ENCODE results near the gene AURKA. TPM values are rescaled to one million over a fixed set of nuclear protein-coding genes. Genes with fewer than 3 reads are reported as not detected.

AURKA gene
- total RNA-seq, 4 donors from 2014 or later: 0.83 to 2.4 (median 2.0) TPM

DNA sequence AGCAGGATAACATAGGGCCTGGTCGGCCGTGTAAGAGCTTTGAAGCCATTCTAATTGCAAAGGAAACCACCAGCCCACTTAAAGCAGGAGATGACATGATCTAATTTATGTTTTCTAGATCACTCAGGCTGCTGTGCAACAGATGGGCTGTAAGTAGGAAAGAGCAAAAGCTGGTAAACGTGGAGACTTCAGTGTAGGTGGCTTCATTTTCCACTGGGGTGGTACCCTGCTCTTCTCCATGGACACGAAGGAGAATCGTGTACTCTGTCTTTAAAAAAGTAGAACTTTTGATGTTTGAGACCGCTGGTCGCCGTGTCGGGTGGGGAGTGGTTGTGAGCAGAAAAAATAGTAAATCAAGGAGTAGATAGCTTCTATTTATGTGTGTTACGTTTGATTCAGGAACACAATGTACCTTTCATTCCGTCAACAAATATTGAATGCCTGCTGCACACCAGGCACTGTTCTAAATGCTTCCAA is 26.4 kb upstream of the AURKA start:
- 81 to 87% methylated on average over 11 of the region's 11 CpGs for WGBS, 2 donors

DNA sequence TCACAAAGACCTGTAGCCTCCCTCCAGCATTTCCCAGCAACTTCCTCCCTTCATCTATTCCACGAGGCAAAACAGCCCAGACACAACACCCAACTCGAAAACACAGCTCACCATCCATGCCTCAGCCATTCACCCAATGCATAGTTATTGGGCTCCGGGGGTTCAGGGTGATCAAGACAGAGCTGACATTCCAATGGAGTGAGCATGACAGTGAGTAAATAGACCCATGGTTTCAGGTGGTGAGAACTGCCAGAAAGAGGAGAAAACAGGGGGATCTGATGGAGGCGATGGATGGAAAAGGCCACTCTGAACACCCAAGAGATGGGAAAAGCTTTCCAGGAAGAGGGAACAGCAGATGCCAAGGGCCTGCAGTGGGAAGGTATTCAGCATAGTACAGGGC is 25.9 kb upstream of the AURKA start:
- no peaks in the 10 kb centered on the region for H3K36me3 ChIP-seq
- 86 to 91% methylated on average over 4 of the region's 4 CpGs for WGBS, 2 donors
- H3K27ac ChIP-seq: no peak overlapping the region
- H3K4me1 ChIP-seq: no peaks in the 10 kb centered on the region
- intact Hi-C loops (cut with DNase I): no loop called here
- H3K4me3 ChIP-seq (replicated peaks in 1 of 3): no peak overlapping the region
- no peaks in the 10 kb centered on the region for H3K27me3 ChIP-seq
- H3K9me3 ChIP-seq: no peaks in the 10 kb centered on the region
- no peak for DNase-seq
- no peak for TF ChIP-seq POLR2A (IDR thresholded peaks at IDR 0.05)
- TF ChIP-seq, protein P1, sequence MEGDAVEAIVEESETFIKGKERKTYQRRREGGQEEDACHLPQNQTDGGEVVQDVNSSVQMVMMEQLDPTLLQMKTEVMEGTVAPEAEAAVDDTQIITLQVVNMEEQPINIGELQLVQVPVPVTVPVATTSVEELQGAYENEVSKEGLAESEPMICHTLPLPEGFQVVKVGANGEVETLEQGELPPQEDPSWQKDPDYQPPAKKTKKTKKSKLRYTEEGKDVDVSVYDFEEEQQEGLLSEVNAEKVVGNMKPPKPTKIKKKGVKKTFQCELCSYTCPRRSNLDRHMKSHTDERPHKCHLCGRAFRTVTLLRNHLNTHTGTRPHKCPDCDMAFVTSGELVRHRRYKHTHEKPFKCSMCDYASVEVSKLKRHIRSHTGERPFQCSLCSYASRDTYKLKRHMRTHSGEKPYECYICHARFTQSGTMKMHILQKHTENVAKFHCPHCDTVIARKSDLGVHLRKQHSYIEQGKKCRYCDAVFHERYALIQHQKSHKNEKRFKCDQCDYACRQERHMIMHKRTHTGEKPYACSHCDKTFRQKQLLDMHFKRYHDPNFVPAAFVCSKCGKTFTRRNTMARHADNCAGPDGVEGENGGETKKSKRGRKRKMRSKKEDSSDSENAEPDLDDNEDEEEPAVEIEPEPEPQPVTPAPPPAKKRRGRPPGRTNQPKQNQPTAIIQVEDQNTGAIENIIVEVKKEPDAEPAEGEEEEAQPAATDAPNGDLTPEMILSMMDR (IDR thresholded peaks at IDR 0.05): no peak

More for the DNA sequence above, 26.4 kb upstream of the AURKA start:
- H3K4me3 ChIP-seq (replicated peaks in 1 of 3): no peak overlapping the region
- no peaks in the 10 kb centered on the region for H3K36me3 ChIP-seq
- no peaks in the 10 kb centered on the region for H3K4me1 ChIP-seq
- H3K9me3 ChIP-seq: no peaks in the 10 kb centered on the region
- H3K27me3 ChIP-seq: no peaks in the 10 kb centered on the region
- no peak for TF ChIP-seq POLR2A (IDR thresholded peaks at IDR 0.05)
- TF ChIP-seq, protein P1 (IDR thresholded peaks at IDR 0.05): no peak
- DNase-seq: no peak
- intact Hi-C loops (cut with DNase I): no loop called here
- no peak overlapping the region for H3K27ac ChIP-seq

DNA sequence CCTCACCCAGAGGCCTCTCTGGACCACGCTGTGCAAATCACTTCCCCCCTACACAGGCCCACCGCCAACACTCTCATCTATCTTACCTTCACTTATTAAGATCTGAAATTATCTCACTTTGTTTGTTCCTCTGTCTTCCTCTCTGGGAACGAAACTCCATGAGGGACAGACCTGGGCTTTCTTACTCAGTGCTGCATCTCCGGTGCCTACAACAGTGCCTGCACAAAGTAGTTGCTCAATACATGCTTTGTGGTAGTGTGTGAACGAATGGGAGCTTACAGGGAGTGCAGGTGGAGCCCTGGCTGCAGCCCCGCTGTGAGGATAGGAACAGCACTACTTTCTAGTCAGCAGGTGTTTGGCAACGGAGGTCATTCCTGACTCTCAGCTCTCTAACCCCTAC is 25.4 kb upstream of the AURKA start:
- no peak for TF ChIP-seq POLR2A (IDR thresholded peaks at IDR 0.05)
- TF ChIP-seq, protein P1 (IDR thresholded peaks at IDR 0.05): no peak
- no peak overlapping the region for H3K27ac ChIP-seq
- no peaks in the 10 kb centered on the region for H3K4me1 ChIP-seq
- no peak overlapping the region for H3K4me3 ChIP-seq (replicated peaks in 1 of 3)
- DNase-seq: no peak
- WGBS, 2 donors: 89% methylated on average over 7 of the region's 7 CpGs
- no peaks in the 10 kb centered on the region for H3K9me3 ChIP-seq
- H3K27me3 ChIP-seq: no peaks in the 10 kb centered on the region
- intact Hi-C loops (cut with DNase I): no loop called here
- H3K36me3 ChIP-seq: no peaks in the 10 kb centered on the region

DNA sequence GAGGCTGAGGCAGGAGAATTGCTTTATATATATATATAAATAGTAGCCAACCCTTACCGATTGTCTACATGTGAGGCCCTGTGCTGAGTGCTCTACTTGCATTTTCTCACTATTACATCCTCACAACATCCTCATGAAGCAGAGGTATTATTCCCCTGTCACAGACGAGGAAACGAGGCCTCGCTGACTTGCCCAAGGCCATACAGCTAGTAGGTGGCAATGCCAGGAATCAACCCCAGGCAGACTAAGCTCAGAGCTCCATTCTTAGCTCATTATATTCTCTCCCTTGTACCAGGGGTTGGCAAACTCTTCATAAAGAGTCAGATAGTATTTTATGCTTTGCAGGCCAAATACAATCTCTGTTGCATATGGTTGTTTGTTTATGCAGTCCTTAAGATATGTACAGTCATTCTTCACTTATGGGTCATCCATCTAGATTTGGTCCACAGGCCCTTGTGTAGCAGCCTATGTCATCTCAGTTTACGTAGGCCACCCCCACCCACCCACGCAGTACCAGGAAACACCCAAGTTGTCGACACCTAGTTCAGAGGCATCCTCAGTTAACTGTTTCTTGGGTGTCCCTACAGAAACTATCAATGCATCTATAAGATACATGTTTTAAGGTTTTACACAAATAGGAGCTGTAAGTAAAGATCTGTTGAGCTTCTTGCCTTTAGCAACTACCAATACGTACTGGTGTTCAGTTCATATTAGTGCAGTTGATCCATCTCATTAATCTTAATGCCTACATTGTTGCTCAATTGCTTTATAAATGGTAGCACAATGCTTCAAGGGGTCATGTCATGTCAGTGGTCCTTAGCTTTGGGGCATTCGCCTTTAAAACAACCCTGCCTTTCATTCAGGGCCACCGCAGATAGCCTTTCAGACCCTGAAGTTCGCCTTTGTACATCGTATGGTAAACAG is 23.1 kb upstream of the AURKA start:
- no peak for DNase-seq
- TF ChIP-seq POLR2A (IDR thresholded peaks at IDR 0.05): no peak
- TF ChIP-seq, protein P1 (IDR thresholded peaks at IDR 0.05): no peak
- 85 to 91% methylated on average over 12 of the region's 12 CpGs for WGBS, 2 donors
- intact Hi-C loops (cut with DNase I): no loop called here
- no peak overlapping the region for H3K4me3 ChIP-seq (replicated peaks in 1 of 3)
- H3K9me3 ChIP-seq: no peaks in the 10 kb centered on the region
- no peaks in the 10 kb centered on the region for H3K27me3 ChIP-seq
- H3K36me3 ChIP-seq: no peaks in the 10 kb centered on the region
- H3K4me1 ChIP-seq: no peaks in the 10 kb centered on the region
- no peak overlapping the region for H3K27ac ChIP-seq

DNA sequence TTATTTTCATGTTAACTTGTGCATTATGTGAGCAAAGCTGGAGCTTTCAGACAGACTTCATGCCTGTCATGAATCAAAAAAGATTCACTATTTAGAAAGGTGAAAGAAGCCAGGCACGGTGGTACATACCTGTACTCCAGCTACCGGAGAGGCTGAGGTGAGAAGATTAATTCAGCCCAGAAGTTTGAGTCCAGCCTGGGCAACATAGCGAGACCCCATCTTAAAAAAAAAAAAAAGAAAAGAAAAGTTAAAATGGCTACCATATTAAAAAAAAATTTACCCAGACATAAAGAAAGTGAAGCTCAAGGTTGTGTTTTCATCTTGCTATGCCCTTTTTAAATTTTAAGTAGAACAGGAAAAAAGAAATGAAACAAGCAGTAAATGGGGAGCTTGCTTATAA is 20.9 kb upstream of the AURKA start:
- Histone ChIP-seq H3K4me3 (replicated peaks in 1 of 3) (no peak overlapping the region), H3K36me3 (peaks cover 0 to 4% of the 10 kb centered on the region in 2 donors), H3K27ac (no peak overlapping the region), H3K4me1 (no peaks in the 10 kb centered on the region), H3K27me3 (no peaks in the 10 kb centered on the region), H3K9me3 (no peaks in the 10 kb centered on the region)
- no peak for DNase-seq
- 91 to 99% methylated on average over 3 of the region's 3 CpGs for WGBS, 2 donors
- TF ChIP-seq, protein P1 (IDR thresholded peaks at IDR 0.05): no peak
- no peak for TF ChIP-seq POLR2A (IDR thresholded peaks at IDR 0.05)
- intact Hi-C loops (cut with DNase I): no loop called here

Data from thyroid gland (tissue), 4 donors.